GM18868 (cell line): Measurements from ENCODE around the gene KRTAP10-2.
"Not testable (repeated sequence)": the region's sequence is repeated elsewhere in the genome, so short reads cannot be mapped to it uniquely, and the experiment has no call there.

Source experiments
- ATAC-seq: cut with Tn5 transposase; IDR thresholded peaks from one replicate; pipeline ENCODE4 v1.9.1; 2021; ENCODE audit warnings: mild to moderate bottlenecking, moderate library complexity; ENCODE audit not compliant: unreplicated experiment

Gene KRTAP10-2

GRCh38 chr21:44583089-44583799 lies 31.9 kb upstream of the KRTAP10-2 start:
- ATAC-seq, result no peak

GRCh38 chr21:44582055-44582454 lies 30.8 kb upstream of the KRTAP10-2 start:
- ATAC-seq, result no peak

- ATAC-seq, result no peak
These were observed 29.9 kb upstream of the KRTAP10-2 start for GRCh38 chr21:44581158-44581557.

GRCh38 chr21:44580231-44580821 lies 29.0 kb upstream of the KRTAP10-2 start, which contains the start of gene KRTAP10-5:
Gene KRTAP10-5 (minus strand): TSS chr21:44580604. CDS start chr21:44580578, 26 bp downstream.
- ATAC-seq, result not testable (repeated sequence)

- ATAC-seq, result no peak
These were observed 28.5 kb upstream of the KRTAP10-2 start for GRCh38 chr21:44579833-44580144.

GRCh38 chr21:44579056-44579832 lies 27.9 kb upstream of the KRTAP10-2 start:
- ATAC-seq, result no peak

- no peak for ATAC-seq
These were observed 27.2 kb upstream of the KRTAP10-2 start for GRCh38 chr21:44578371-44579055.

GRCh38 chr21:44576025-44576420 lies 24.7 kb upstream of the KRTAP10-2 start:
- no peak for ATAC-seq

- ATAC-seq, result no peak
These were observed 24.2 kb upstream of the KRTAP10-2 start for GRCh38 chr21:44575307-44576024.

GRCh38 chr21:44574457-44575306 lies 23.4 kb upstream of the KRTAP10-2 start:
- ATAC-seq, result no peak

- ATAC-seq, result not testable (repeated sequence)
These were observed 22.5 kb upstream of the KRTAP10-2 start, which contains the start of gene KRTAP10-4 for GRCh38 chr21:44573630-44574456. Gene KRTAP10-4 (plus strand): TSS chr21:44573729. CDS start chr21:44573759, 30 bp downstream.

- no peak for ATAC-seq
These were observed 21.8 kb upstream of the KRTAP10-2 start for GRCh38 chr21:44572959-44573583.

GRCh38 chr21:44571844-44572782 lies 20.8 kb upstream of the KRTAP10-2 start:
- ATAC-seq, result no peak

- ATAC-seq, result no peak
These were observed 20.0 kb upstream of the KRTAP10-2 start for GRCh38 chr21:44571296-44571695.

- no peak for ATAC-seq
These were observed 18.7 kb upstream of the KRTAP10-2 start for GRCh38 chr21:44569861-44570517.

GRCh38 chr21:44568667-44569556 lies 17.6 kb upstream of the KRTAP10-2 start:
- ATAC-seq, result no peak
